ENCODE measurements around the gene SUCO. TPM values are rescaled to one million over a fixed set of nuclear protein-coding genes. Genes with fewer than 3 reads are reported as not detected.

SUCO gene
- total and polyA plus RNA-seq, 2 of the 13 experiments (the other 11 are each of a cell fraction or from before 2014, with no cell fraction given), result 12.6 to 25.5 TPM

- TF ChIP-seq CEBPB (IDR thresholded peaks at IDR 0.05; ENCODE audit: borderline replicate concordance, low read depth, low read length), result peak; percentile 69
- peak; percentile 46; the same call in 1 of the 2 replicates for TF ChIP-seq CEBPG (CRISPR knock-in tag; IDR thresholded peaks at IDR 0.05)
- no peak for TF ChIP-seq ZNF737 (CRISPR knock-in tag; IDR thresholded peaks at IDR 0.05; ENCODE audit: borderline replicate concordance)
- no peak for ATAC-seq
- H3K4me2 ChIP-seq (ENCODE audit: low read depth, low read length), result no peak overlapping the region
- H3K79me2 ChIP-seq (ENCODE audit: insufficient read depth, low read length), result no peaks in the 10 kb centered on the region
- BruUV-seq (replicated peaks), result no TSS peak
- in situ Hi-C loops (cut with HindIII; ENCODE audit: extremely low pct_ligation_motif_present, low pct_unique_long_range_greater_than_20kb) (no loop called here), intact Hi-C loops (cut with micrococcal nuclease; ENCODE audit: unreplicated experiment) (no loop called here)
- FAIRE-seq, result no peak
- DNase-seq (ENCODE audit: low spot score), result no peak
- H3K4me1 ChIP-seq (ENCODE audit: insufficient read depth, low read length), result no peaks in the 10 kb centered on the region
- 97% methylated on average over 3 of the region's 3 CpGs for WGBS (ENCODE audit: low lambda C conversion rate)
- ChIA-PET CTCF (ENCODE audit: low intra/inter-chr PET ratio, low total read pairs) (no interaction called here), POLR2A (no interaction called here)
- no peaks in the 10 kb centered on the region for H4K20me1 ChIP-seq (ENCODE audit: insufficient read depth, low read length)
- no peak overlapping the region for H3K9ac ChIP-seq (ENCODE audit: insufficient read depth, low read depth, low read length)
- H3K36me3 ChIP-seq (replicated peaks in 1 of 2; ENCODE audit: control insufficient read depth in 1 of 2, insufficient read depth in 2 of 2, low read length in 2 of 2), result peaks cover 2 to 33% of the 10 kb centered on the region in 2 experiments; a peak in 3 of 5 replicates
- H3K27me3 ChIP-seq (ENCODE audit: control insufficient read depth in 1 of 2, insufficient read depth in 2 of 2, low read length in 2 of 2), result no peaks in the 10 kb centered on the region
- no peak overlapping the region for H3K4me3 ChIP-seq (replicated peaks in 1 of 3; ENCODE audit: insufficient read depth in 1 of 3, low read depth in 2 of 3, low read length in 3 of 3)
- H3K9me3 ChIP-seq (ENCODE audit: low read length), result no peaks in the 10 kb centered on the region
- H2AFZ ChIP-seq (ENCODE audit: low read length), result no peak overlapping the region
- H3K27ac ChIP-seq (ENCODE audit: extremely low read length, insufficient read depth, low read length), result no peak overlapping the region
Measured at GRCh38 chr1:172582889-172583288, 49.9 kb downstream of the SUCO start.

GRCh38 chr1:172585348-172585747 is 52.4 kb downstream of the SUCO start:
- ATAC-seq, result no peak

More at GRCh38 chr1:172585348-172585747, 52.4 kb downstream of the SUCO start:
- WGBS (ENCODE audit: low lambda C conversion rate), result 98% methylated on average over 3 of the region's 3 CpGs
- Histone ChIP-seq H4K20me1 (ENCODE audit: insufficient read depth, low read length) (no peaks in the 10 kb centered on the region), H3K9ac (ENCODE audit: insufficient read depth, low read depth, low read length) (no peak overlapping the region), H2AFZ (ENCODE audit: low read length) (no peak overlapping the region), H3K9me3 (ENCODE audit: low read length) (no peaks in the 10 kb centered on the region), H3K4me2 (ENCODE audit: low read depth, low read length) (no peak overlapping the region), H3K4me3 (replicated peaks in 1 of 3; ENCODE audit: insufficient read depth in 1 of 3, low read depth in 2 of 3, low read length in 3 of 3) (no peak overlapping the region), H3K79me2 (ENCODE audit: insufficient read depth, low read length) (no peaks in the 10 kb centered on the region), H3K27ac (ENCODE audit: extremely low read length, insufficient read depth, low read length) (no peak overlapping the region), H3K36me3 (replicated peaks in 1 of 2; ENCODE audit: control insufficient read depth in 1 of 2, insufficient read depth in 2 of 2, low read length in 2 of 2) (peaks cover 1 to 37% of the 10 kb centered on the region in 2 experiments; a peak in 3 of 5 replicates), H3K27me3 (ENCODE audit: control insufficient read depth in 1 of 2, insufficient read depth in 2 of 2, low read length in 2 of 2) (no peaks in the 10 kb centered on the region), H3K4me1 (ENCODE audit: insufficient read depth, low read length) (no peaks in the 10 kb centered on the region)
- intact Hi-C loops (cut with micrococcal nuclease; ENCODE audit: unreplicated experiment) (no loop called here), in situ Hi-C loops (cut with HindIII; ENCODE audit: extremely low pct_ligation_motif_present, low pct_unique_long_range_greater_than_20kb) (no loop called here)
- ChIA-PET CTCF (ENCODE audit: low intra/inter-chr PET ratio, low total read pairs) (no interaction called here), POLR2A (no interaction called here)
- no peak for TF ChIP-seq YEATS2 (CRISPR knock-in tag; IDR thresholded peaks at IDR 0.05; ENCODE audit: borderline replicate concordance)
- no peak for TF ChIP-seq HNRNPUL1 (IDR thresholded peaks at IDR 0.05; ENCODE audit: low read depth, low read length)
- TF ChIP-seq HNRNPH1 (optimal IDR thresholded peaks at IDR 0.05; ENCODE audit: low read depth, low read length), result no peak
- no peak for TF ChIP-seq ZNF652 (CRISPR knock-in tag; IDR thresholded peaks at IDR 0.05; ENCODE audit: borderline replicate concordance, low read depth)
- no peak for DNase-seq (ENCODE audit: low spot score)
- BruUV-seq (replicated peaks), result no TSS peak
- no peak for FAIRE-seq

Data from HepG2 (cell line).